ENCODE measurements around the gene ERBB2.

DNA sequence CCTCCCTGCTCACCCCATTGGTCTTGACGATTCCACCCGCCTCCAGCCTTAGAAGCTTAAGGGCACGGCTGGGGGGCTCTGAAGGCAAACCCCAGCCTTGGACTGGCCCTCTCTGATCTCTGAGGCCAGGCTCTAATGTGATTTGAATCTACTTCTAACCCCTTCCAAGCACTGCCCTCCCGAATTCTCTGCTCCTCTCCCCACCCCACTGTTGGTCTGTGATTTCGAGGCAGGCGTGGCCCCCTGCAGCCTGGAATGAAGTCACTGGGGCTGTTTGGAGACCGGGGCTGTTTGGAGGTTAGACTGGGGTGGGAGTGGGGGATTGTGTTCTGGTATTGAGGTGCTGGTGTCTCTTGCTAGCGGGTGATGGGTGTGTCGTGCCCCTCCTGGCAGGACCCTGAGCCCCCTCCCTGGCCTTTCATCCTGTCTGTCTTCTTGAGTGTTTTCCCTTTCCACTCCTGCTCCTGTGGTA, 40.1 kb downstream of the ERBB2 start:
- TF ChIP-seq EZH2phosphoT487 (IDR thresholded peaks at IDR 0.05; ENCODE audit: insufficient read depth, low read depth) (no peak), EZH2 (IDR thresholded peaks at IDR 0.05; ENCODE audit: insufficient read depth, poor library complexity, severe bottlenecking) (no peak)

Measured in GM23248 (cell line).